Vagina (tissue), 2 donors: ENCODE measurements around the gene CHPF. TPM values are rescaled to one million over a fixed set of nuclear protein-coding genes. Genes with fewer than 3 reads are reported as not detected.

Source experiments
- DNase-seq, 2 donors: peaks; one replicate each; pipeline ENCODE4 v3.0.0-alpha.2; 2017; ENCODE audit errors: extremely low spot score in 2 of 2
- H3K27ac ChIP-seq: fragments of 200-600 bp; sonication (generic); one replicate; pipeline ENCODE4 v1.5.1; 2019
- H3K27me3 ChIP-seq: fragments of 200-600 bp; sonication (generic); one replicate; pipeline ENCODE4 v1.5.1; 2019
- H3K36me3 ChIP-seq, 2 donors: fragments of 200-600 bp; sonication (generic); one replicate each; pipeline ENCODE4 v1.5.1; 2017 to 2019
- H3K4me1 ChIP-seq: fragments of 200-600 bp; sonication (generic); one replicate; pipeline ENCODE4 v1.5.1; 2019
- H3K4me3 ChIP-seq, 2 donors: fragments of 200-600 bp; sonication (generic); 1 replicate in 1 of 2; 2 replicates in 1 of 2; pipeline ENCODE4 v1.5.1; 2016 to 2019
- H3K9me3 ChIP-seq: fragments of 200-600 bp; sonication (generic); one replicate; pipeline ENCODE4 v1.5.1; 2019
- POLR2A ChIP-seq, 2 donors: fragments of 450-650 bp; IDR thresholded peaks; one replicate each; pipeline ENCODE4 v1.6.1; 2017; ENCODE audit warnings: antibody characterized with exemption in 2 of 2, mild to moderate bottlenecking in 2 of 2, moderate library complexity in 2 of 2
- POLR2AphosphoS5 ChIP-seq, 2 donors: sonication (generic); formaldehyde crosslinking; IDR thresholded peaks; one replicate each; pipeline ENCODE4 v1.9.0; 2017; ENCODE audit warnings: antibody characterized with exemption in 2 of 2, mild to moderate bottlenecking in 2 of 2, low read depth in 1 of 2; ENCODE audit not compliant: insufficient read depth in 1 of 2
- intact Hi-C: fragments of 100-400 bp; cut with DNase I; formaldehyde crosslinking; loops from one replicate; pipeline ENCODE4 v1.15.1; 2023
- total RNA-seq: library from RNA; depleted of rRNA; stranded (reverse); fragments of >200 nt; gene quantifications from one replicate; pipeline ENCODE4 v1.2.3, GENCODE V29; 2016
- TF ChIP-seq, protein P1 (sequence below), 3 experiments: fragments of 450-650 bp in 2 of 3; fragments of 200-600 bp in 1 of 3; sonication (generic) in 1 of 3; IDR thresholded peaks; one replicate each; pipeline ENCODE4 v1.5.1; 2017 to 2019; ENCODE audit warnings: antibody characterized with exemption in 3 of 3, mild to moderate bottlenecking in 2 of 3, moderate library complexity in 2 of 3

Gene CHPF
- total RNA-seq, 1 donor from 2014 or later, result 41.5 TPM

DNA sequence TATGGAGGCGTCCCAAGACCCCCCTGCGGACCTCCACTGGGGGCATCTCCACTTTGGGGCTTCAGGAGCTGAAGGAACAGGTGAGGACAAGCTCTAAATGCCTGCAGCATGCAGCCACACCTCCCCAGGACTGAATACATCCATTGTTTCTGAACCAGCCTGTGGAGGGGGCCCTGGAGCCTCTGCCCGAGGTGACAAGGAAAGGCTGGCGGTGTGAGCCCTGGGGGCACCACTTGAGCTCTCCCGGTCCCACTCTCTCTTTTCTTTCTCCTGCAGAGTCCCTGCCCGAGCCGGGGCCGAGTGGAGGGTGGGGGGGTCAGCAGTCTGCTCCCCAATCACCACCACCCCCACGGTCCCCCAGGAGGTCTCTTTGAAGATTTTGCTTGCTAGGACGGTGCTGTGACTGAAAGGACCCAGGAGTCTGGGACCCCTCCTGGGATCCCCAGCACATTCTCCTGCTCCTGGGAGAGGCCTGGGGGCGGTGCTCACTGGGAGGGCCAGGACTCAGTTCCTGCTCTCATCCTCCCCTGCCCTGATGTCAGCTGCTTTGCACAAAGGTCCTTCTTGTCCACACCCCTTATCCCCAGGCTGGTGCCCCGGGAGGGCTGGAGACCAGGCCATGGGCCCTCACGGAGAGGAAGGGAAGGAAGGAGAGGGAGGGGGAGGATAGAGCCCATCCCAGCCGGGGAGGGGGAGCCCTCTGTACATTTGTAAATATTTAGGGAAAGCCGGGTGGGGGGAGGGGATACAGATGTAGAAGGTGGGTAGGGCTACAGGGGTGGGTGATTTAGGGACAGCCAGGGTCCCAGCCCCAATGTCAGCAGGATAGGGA, 5.7 kb downstream of the CHPF start:
- Histone ChIP-seq H3K4me1 (peaks cover 32% of the 10 kb centered on the region), H3K9me3 (no peaks in the 10 kb centered on the region), H3K4me3 (no peak overlapping the region), H3K36me3 (peaks cover 0 to 22% of the 10 kb centered on the region in 2 donors), H3K27me3 (no peaks in the 10 kb centered on the region), H3K27ac (peak overlapping the region; percentile 16)
- intact Hi-C loops, result no loop called here
- TF ChIP-seq POLR2AphosphoS5 (IDR thresholded peaks at IDR 0.05; ENCODE audit: insufficient read depth in 1 of 2, low read depth in 1 of 2) (no peak), POLR2A (IDR thresholded peaks at IDR 0.05) (no peak)
- TF ChIP-seq, protein P1, sequence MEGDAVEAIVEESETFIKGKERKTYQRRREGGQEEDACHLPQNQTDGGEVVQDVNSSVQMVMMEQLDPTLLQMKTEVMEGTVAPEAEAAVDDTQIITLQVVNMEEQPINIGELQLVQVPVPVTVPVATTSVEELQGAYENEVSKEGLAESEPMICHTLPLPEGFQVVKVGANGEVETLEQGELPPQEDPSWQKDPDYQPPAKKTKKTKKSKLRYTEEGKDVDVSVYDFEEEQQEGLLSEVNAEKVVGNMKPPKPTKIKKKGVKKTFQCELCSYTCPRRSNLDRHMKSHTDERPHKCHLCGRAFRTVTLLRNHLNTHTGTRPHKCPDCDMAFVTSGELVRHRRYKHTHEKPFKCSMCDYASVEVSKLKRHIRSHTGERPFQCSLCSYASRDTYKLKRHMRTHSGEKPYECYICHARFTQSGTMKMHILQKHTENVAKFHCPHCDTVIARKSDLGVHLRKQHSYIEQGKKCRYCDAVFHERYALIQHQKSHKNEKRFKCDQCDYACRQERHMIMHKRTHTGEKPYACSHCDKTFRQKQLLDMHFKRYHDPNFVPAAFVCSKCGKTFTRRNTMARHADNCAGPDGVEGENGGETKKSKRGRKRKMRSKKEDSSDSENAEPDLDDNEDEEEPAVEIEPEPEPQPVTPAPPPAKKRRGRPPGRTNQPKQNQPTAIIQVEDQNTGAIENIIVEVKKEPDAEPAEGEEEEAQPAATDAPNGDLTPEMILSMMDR (IDR thresholded peaks at IDR 0.05), result no peak
- DNase-seq, result no peak

DNA sequence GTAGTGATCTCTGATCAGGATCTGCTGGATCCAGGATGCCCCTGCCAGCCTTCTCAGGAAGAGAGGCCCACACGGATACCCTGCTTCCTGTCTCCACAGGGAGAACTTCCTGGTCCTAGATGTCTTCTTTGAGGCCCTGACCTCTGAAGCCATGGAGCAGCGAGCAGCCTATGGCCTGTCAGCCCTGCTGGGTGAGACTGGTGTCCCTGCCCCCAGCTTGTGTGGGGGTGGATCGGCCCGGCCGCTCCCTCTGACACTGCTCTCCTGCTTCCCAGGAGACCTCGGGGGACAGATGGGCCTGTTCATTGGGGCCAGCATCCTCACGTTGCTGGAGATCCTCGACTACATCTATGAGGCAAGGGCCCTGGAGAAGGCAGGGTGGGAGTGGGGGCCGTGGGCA, 6.6 kb downstream of the CHPF start:
- no peak overlapping the region for H3K27ac ChIP-seq
- H3K4me3 ChIP-seq, result no peak overlapping the region
- H3K4me1 ChIP-seq, result peaks cover 23% of the 10 kb centered on the region
- no peaks in the 10 kb centered on the region for H3K9me3 ChIP-seq
- peaks cover 0 to 22% of the 10 kb centered on the region in 2 donors for H3K36me3 ChIP-seq
- no peaks in the 10 kb centered on the region for H3K27me3 ChIP-seq
- intact Hi-C loops, result no loop called here
- TF ChIP-seq POLR2A (IDR thresholded peaks at IDR 0.05) (no peak), POLR2AphosphoS5 (IDR thresholded peaks at IDR 0.05; ENCODE audit: insufficient read depth in 1 of 2, low read depth in 1 of 2) (no peak)
- TF ChIP-seq, protein P1 (IDR thresholded peaks at IDR 0.05), result no peak
- DNase-seq, result no peak

DNA sequence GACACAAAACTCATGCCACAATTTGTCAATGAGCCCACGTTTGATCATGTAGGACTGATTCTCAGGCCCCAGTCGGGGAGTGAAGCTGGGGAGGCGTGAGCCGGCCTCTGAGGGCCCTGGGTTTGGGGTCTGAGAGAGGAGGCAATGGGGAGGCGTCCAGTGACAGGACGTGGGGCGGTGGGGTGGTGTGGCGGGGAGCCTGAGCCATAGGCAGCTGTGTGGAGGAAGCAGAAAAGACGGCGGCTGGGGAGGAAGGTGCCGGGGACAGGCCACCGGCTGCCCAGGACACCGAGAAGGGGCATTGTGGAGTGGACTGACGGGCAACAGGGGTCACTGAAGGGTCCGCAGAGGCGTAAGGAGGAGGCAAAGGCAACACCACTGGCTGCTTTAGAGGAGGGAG, 7.2 kb downstream of the CHPF start:
- H3K36me3 ChIP-seq, result peaks cover 0 to 22% of the 10 kb centered on the region in 2 donors
- H3K9me3 ChIP-seq, result no peaks in the 10 kb centered on the region
- H3K4me3 ChIP-seq, result no peak overlapping the region
- peaks cover 18% of the 10 kb centered on the region for H3K4me1 ChIP-seq
- no peaks in the 10 kb centered on the region for H3K27me3 ChIP-seq
- intact Hi-C loops, result no loop called here
- TF ChIP-seq, protein P1 (IDR thresholded peaks at IDR 0.05), result no peak
- TF ChIP-seq POLR2A (IDR thresholded peaks at IDR 0.05) (no peak), POLR2AphosphoS5 (IDR thresholded peaks at IDR 0.05; ENCODE audit: insufficient read depth in 1 of 2, low read depth in 1 of 2) (no peak)
- DNase-seq, result no peak
- no peak overlapping the region for H3K27ac ChIP-seq

DNA sequence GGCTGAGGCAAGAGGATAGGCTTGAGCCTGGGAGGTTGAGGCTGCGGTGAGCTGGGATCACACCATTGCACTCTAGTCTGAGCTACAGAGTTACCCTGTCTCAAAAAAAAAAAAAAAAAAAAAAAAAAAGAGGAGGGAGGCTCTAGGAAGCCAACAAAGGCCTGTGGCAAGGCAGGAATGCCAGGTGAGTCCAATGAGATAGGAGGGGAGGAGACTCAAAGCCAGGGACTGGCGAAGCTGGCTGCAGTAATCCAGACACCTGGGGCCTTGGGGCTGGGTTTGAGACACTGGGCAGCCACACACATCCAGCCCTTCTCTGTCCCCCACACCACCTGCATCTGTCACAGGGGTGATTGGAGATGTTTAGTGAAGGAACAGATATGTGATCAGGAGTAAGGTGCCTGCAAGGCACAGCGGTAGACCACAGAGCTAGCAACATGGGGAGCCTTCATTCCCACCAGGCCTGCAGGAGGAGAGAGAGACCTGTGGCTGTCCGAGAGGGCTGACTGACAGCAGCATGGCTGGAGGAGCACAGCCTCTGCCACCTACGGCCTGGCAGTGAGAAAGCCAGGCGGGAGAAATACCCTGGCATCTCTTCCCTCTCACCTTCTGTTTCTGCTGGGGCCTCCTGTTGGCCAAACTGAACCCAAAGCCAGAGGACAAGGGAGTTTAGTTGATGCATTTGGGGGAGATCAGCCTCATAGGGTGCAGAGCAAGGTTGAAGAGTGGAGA, 9.5 kb downstream of the CHPF start:
- Histone ChIP-seq H3K9me3 (no peaks in the 10 kb centered on the region), H3K4me1 (peaks cover 15% of the 10 kb centered on the region), H3K36me3 (peaks cover 0 to under 1% of the 10 kb centered on the region in 2 donors), H3K4me3 (no peak overlapping the region), H3K27ac (no peak overlapping the region), H3K27me3 (no peaks in the 10 kb centered on the region)
- intact Hi-C loops, result loop anchor here (2.0 kb wide), 1 partner anchor 133 kb away; no protein-coding TSS in a partner anchor
- DNase-seq, result no peak
- TF ChIP-seq POLR2AphosphoS5 (IDR thresholded peaks at IDR 0.05; ENCODE audit: insufficient read depth in 1 of 2, low read depth in 1 of 2) (no peak), POLR2A (IDR thresholded peaks at IDR 0.05) (no peak)
- TF ChIP-seq, protein P1 (IDR thresholded peaks at IDR 0.05), result no peak

DNA sequence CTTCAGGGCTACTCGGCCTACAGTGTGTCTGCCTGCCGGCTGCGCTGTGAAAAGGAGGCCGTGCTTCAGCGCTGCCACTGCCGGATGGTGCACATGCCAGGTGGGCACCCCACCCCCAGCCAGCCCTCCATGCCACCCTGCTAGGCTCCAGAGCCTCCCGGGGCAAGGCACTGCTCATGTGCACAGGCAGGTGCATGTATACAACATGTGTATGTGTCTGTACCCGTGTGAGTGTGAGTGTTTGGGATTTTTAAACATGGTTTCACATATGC, 11.3 kb downstream of the CHPF start:
- no peaks in the 10 kb centered on the region for H3K27me3 ChIP-seq
- no peak for DNase-seq
- H3K4me3 ChIP-seq, result no peak overlapping the region
- no peaks in the 10 kb centered on the region for H3K9me3 ChIP-seq
- intact Hi-C loops, result loop anchor here (2.0 kb wide), 1 partner anchor 132 kb away; no protein-coding TSS in a partner anchor
- H3K27ac ChIP-seq, result no peak overlapping the region
- no peaks in the 10 kb centered on the region for H3K4me1 ChIP-seq
- H3K36me3 ChIP-seq, result no peaks in the 10 kb centered on the region
- TF ChIP-seq, protein P1 (IDR thresholded peaks at IDR 0.05), result no peak
- no peak for TF ChIP-seq POLR2A (IDR thresholded peaks at IDR 0.05)
